ENCODE measurements around the gene ITGA2. TPM values are rescaled to one million over a fixed set of nuclear protein-coding genes. Genes with fewer than 3 reads are reported as not detected.
A peak's percentile ranks its signal among the peaks of the same experiment; 100 is the strongest.
"Not testable (repeated sequence)": the region's sequence is repeated elsewhere in the genome, so short reads cannot be mapped to it uniquely, and the experiment has no call there.

Gene ITGA2
- total and polyA plus RNA-seq, 3 donors from 2014 or later, result 0.90 to 1.7 (median 1.0) TPM

GRCh38 chr5:52956014-52956413, 33.1 kb upstream of the ITGA2 start:
- Histone ChIP-seq H3K27me3 (no peaks in the 10 kb centered on the region), H3K4me1 (no peaks in the 10 kb centered on the region), H3K9me3 (no peaks in the 10 kb centered on the region), H3K27ac (no peak overlapping the region), H3K4me3 (no peak overlapping the region), H3K36me3 (ENCODE audit: low read depth, missing control alignments) (no peaks in the 10 kb centered on the region)
- 54 to 69% methylated on average over 4 of the region's 4 CpGs for WGBS, 2 donors
- intact Hi-C loops (cut with DNase I; ENCODE audit: low total_unique reads), result loop anchor here (10.0 kb wide), 1 partner anchor 149 kb away; the partner anchor contains the start of gene MOCS2
- TF ChIP-seq POLR2A (IDR thresholded peaks at IDR 0.05) (no peak), CTCF (IDR thresholded peaks at IDR 0.05) (no peak)
- DNase-seq, result peak; percentile 21

- H3K27me3 ChIP-seq, result no peaks in the 10 kb centered on the region
- no peaks in the 10 kb centered on the region for H3K4me1 ChIP-seq
- intact Hi-C loops (cut with DNase I; ENCODE audit: low total_unique reads), result loop anchor here (10.0 kb wide), 1 partner anchor 148 kb away; the partner anchor contains the start of gene MOCS2
- H3K4me3 ChIP-seq, result no peak overlapping the region
- TF ChIP-seq CTCF (IDR thresholded peaks at IDR 0.05), result no peak
- no peak for TF ChIP-seq POLR2A (IDR thresholded peaks at IDR 0.05)
- H3K36me3 ChIP-seq (ENCODE audit: low read depth, missing control alignments), result no peaks in the 10 kb centered on the region
- WGBS, 2 donors, result 81 to 89% methylated on average over 6 of the region's 6 CpGs
- no peaks in the 10 kb centered on the region for H3K9me3 ChIP-seq
- no peak overlapping the region for H3K27ac ChIP-seq
- no peak for DNase-seq
These were observed 32.0 kb upstream of the ITGA2 start for GRCh38 chr5:52956915-52957747.

GRCh38 chr5:52961274-52961681, 27.9 kb upstream of the ITGA2 start:
- Histone ChIP-seq H3K9me3 (no peaks in the 10 kb centered on the region), H3K4me1 (no peaks in the 10 kb centered on the region), H3K4me3 (no peak overlapping the region), H3K27ac (no peak overlapping the region), H3K36me3 (ENCODE audit: low read depth, missing control alignments) (no peaks in the 10 kb centered on the region), H3K27me3 (no peaks in the 10 kb centered on the region)
- DNase-seq, result no peak
- WGBS, 2 donors, result 23 to 41% methylated on average over 2 of the region's 2 CpGs
- intact Hi-C loops (cut with DNase I; ENCODE audit: low total_unique reads), result no loop called here
- TF ChIP-seq POLR2A (IDR thresholded peaks at IDR 0.05) (no peak), CTCF (IDR thresholded peaks at IDR 0.05) (no peak)

- Histone ChIP-seq H3K4me3 (no peak overlapping the region), H3K27ac (no peak overlapping the region), H3K4me1 (no peaks in the 10 kb centered on the region), H3K36me3 (ENCODE audit: low read depth, missing control alignments) (no peaks in the 10 kb centered on the region), H3K27me3 (no peaks in the 10 kb centered on the region), H3K9me3 (no peaks in the 10 kb centered on the region)
- intact Hi-C loops (cut with DNase I; ENCODE audit: low total_unique reads), result no loop called here
- TF ChIP-seq CTCF (IDR thresholded peaks at IDR 0.05) (no peak), POLR2A (IDR thresholded peaks at IDR 0.05) (no peak)
- WGBS, 2 donors, result 93 to 96% methylated on average over 1 of the region's 1 CpG
- no peak for DNase-seq
These were observed 25.5 kb upstream of the ITGA2 start for GRCh38 chr5:52963636-52964035.

GRCh38 chr5:52964138-52964537, 25.0 kb upstream of the ITGA2 start:
- intact Hi-C loops (cut with DNase I; ENCODE audit: low total_unique reads), result no loop called here
- 92% methylated on average over 1 of the region's 1 CpG for WGBS, 2 donors

GRCh38 chr5:52976157-52976556, 13.0 kb upstream of the ITGA2 start:
- H3K27me3 ChIP-seq; H3K27ac ChIP-seq; H3K9me3 ChIP-seq; H3K4me3 ChIP-seq; DNase-seq; H3K36me3 ChIP-seq (ENCODE audit: low read depth, missing control alignments); intact Hi-C loops (cut with DNase I; ENCODE audit: low total_unique reads); H3K4me1 ChIP-seq: not testable (repeated sequence)
- WGBS, 2 donors, result 89 to 93% methylated on average over 4 to 7 of the region's 7 CpGs

More at GRCh38 chr5:52964138-52964537, 25.0 kb upstream of the ITGA2 start:
- Histone ChIP-seq H3K9me3 (no peaks in the 10 kb centered on the region), H3K4me3 (no peak overlapping the region), H3K27ac (no peak overlapping the region), H3K27me3 (no peaks in the 10 kb centered on the region), H3K4me1 (no peaks in the 10 kb centered on the region), H3K36me3 (ENCODE audit: low read depth, missing control alignments) (no peaks in the 10 kb centered on the region)
- DNase-seq, result no peak
- TF ChIP-seq CTCF (IDR thresholded peaks at IDR 0.05) (no peak), POLR2A (IDR thresholded peaks at IDR 0.05) (no peak)

Data from testis (tissue), 3 donors.